CD4-positive, alpha-beta T cell treated with Interleukin-15 for 1 hour (primary cell): ENCODE measurements around the gene COL11A2.

Source experiments
- DNase-seq: peaks from one replicate; pipeline ENCODE4 v3.0.0-alpha.2; 2020

The COL11A2 gene

DNA sequence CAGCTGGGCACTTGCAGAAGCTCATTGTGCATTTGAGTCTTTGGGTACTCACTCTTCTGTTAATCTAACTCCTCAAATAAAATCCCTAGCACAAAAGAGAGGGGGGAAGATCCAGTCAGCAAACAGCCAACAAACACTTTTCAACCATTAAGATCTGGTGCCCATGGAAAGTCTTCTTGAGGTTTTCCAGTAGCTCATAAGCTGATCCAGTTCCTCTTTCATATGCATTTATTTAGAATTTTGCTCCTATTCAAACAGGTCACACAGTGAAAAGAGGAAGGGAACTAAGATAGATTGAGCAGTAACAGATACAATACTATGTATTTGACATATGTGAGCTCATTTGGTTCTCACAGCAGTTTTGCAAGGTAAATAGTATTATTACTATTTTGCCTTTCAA lies 77.9 kb downstream of the COL11A2 start:
- no peak for DNase-seq

DNA sequence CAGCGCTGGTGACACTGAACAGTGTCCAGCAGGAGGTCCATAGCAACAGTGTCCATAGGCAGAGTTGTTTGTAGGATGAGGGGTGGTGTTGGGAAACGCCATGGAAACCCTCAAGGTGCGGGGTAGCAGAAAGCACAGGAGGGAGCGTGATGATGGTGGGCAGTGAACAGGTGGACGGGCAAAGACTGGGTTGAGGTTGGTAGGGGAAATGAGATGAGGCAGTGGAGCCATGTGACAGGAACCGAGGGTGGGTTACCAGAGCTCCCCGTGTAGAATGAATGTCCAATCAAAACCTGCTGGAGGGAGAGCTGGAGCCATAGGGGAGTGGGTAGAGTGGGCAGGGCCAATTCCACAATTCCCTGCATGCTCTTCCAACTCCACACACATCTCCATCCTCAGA lies 78.5 kb downstream of the COL11A2 start:
- DNase-seq: no peak
